RWPE1 (cell line): ENCODE measurements around the gene ASIC4.

Source experiments
- CTCF ChIA-PET: fragments of 350-600 bp; sonication (Branson Sonifier 250); formaldehyde crosslinking; extraction: SDS; loops from one replicate; lab custom pipeline; 2021; lab: Yijun Ruan, JAX
- POLR2A ChIA-PET: fragments of 400-600 bp; formaldehyde crosslinking; extraction: SDS; loops from one replicate; lab custom pipeline; 2020; ENCODE audit warnings: antibody characterized with exemption; ENCODE audit not compliant: low non-redundant PET; lab: Yijun Ruan, JAX
- DNase-seq: peaks from one replicate; pipeline ENCODE4 v3.0.0; 2012; ENCODE audit warnings: low spot score
- H3K27ac ChIP-seq: fragments of 450-650 bp; 2 replicates; pipeline ENCODE4 v1.5.1; 2017
- CTCF ChIP-seq: fragments of 450-650 bp; conservative IDR thresholded peaks from 2 replicates; pipeline ENCODE4 v1.5.1; 2017; ENCODE audit warnings: low read depth, mild to moderate bottlenecking

ASIC4 gene

DNA sequence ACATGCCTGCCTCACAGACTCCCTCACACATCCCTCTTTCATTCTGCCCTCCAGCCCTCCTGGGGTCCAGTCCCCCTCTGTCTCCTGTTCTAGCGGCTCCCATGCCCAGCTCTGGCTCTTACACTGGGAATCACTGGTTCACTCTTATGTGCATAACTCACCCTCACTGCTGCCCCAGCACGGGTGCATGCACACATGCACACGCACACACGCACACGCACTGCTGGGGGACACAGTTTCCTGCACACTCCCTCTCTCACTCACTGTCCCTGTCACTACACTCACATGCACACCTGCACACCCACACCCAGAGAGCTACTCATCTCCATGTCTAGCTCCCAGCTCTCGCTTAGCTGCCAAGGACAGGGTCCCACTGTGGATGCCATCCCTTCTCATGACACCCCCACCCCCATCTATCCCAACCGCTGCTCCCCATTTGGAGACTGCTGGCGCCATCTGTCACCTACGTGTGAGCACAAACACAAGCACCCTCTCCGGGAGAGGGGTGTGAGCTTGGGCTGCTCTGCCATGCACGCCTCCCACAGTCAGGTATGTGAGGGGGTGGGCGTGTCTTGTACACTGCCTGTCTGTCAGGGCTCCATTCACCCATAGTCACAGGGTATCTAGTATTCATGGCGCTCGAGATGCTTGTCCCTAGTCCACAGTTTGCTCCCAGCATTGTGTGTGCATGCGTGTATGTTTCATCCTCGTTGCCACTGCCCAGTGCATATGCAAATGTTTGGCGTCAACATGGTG, 1.8 kb downstream of the ASIC4 start:
- TF ChIP-seq CTCF = no peak
- DNase-seq = no peak
- H3K27ac ChIP-seq = no peak overlapping the region
- CTCF ChIA-PET = interaction anchor here (0.6 to 0.7 kb wide), 3 partner anchors 16 to 222 kb away, joined by 3 read pairs; no protein-coding TSS in a partner anchor
- POLR2A ChIA-PET = no interaction called here

DNA sequence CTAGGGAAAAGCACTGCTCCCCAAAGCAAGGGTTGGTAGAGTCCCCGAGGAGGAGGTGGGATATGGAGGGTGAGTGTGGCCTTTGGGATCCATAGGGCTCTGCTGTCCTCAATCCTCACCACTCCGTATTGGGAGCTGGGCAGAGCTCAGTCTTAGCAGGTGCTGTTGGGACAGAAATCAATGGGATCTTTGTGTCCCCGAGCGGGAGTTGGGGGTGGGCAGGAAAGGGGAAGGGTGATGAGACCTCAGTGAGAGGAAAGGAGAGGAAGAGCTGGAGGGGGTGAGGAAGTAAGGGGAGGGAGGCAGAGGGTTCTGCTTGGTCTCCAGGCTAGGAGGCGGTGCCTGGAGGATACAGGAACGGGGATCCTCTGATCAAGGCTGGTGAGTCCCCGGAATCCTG, 2.6 kb downstream of the ASIC4 start:
- H3K27ac ChIP-seq = no peak overlapping the region
- ChIA-PET POLR2A (no interaction called here), CTCF (no interaction called here)
- no peak for DNase-seq
- TF ChIP-seq CTCF = no peak

GRCh38 chr2:219517954-219518778, 3.9 kb downstream of the ASIC4 start:
- POLR2A ChIA-PET = no interaction called here
- DNase-seq = no peak
- CTCF ChIA-PET = interaction anchor here (0.7 to 3.8 kb wide), 3 partner anchors 9 to 584 kb away, joined by 3 to 10 read pairs (median 4); no protein-coding TSS in a partner anchor
- no peak overlapping the region for H3K27ac ChIP-seq
- TF ChIP-seq CTCF = no peak

GRCh38 chr2:219519526-219519916, 5.2 kb downstream of the ASIC4 start:
- POLR2A ChIA-PET = no interaction called here
- TF ChIP-seq CTCF = no peak
- no peak for DNase-seq
- no peak overlapping the region for H3K27ac ChIP-seq
- CTCF ChIA-PET = interaction anchor here (0.6 to 3.8 kb wide), 4 partner anchors 11 to 358 kb away, joined by 3 to 10 read pairs (median 4); no protein-coding TSS in a partner anchor

- no peak for DNase-seq
- TF ChIP-seq CTCF = no peak
- ChIA-PET POLR2A (no interaction called here), CTCF (interaction anchor here (0.5 to 3.8 kb wide), 9 partner anchors 8 to 358 kb away, joined by 3 to 10 read pairs (median 4); no protein-coding TSS in a partner anchor)
- no peak overlapping the region for H3K27ac ChIP-seq
Observed at GRCh38 chr2:219520079-219520478, 5.8 kb downstream of the ASIC4 start.
